GM19452 (cell line): ENCODE data around the gene TRIM49D2.
"Not testable (repeated sequence)": the region's sequence is repeated elsewhere in the genome, so short reads cannot be mapped to it uniquely, and the experiment has no call there.

Experiments
- ATAC-seq: cut with Tn5 transposase; IDR thresholded peaks from one replicate; pipeline ENCODE4 v1.9.1; 2021; ENCODE audit not compliant: unreplicated experiment

TRIM49D2 gene

DNA sequence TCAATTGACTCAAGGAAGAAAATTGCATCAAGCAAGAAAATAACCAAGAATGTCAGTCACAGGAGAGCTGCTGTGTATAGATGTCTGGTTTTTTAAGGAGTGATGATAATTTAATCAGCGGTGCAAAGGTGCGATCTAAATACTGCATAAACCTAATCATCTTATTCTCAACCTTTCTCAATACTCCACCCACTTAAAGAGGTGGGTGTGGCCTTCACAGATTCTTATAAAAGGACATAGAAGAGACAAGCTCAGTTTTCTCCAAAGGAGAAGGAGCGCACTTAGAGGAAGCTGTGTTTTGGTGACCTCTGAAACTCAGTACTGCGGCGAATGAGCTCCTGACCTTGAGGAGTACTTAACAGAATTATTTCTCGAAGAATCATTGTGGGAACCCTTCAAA lies at the start of gene TRIM49D2:
Gene TRIM49D2 (plus strand): TSS at position 301 of the 400 bp plus-strand sequence. CDS start 2,698 bp downstream, outside the sequence.
- not testable (repeated sequence) for ATAC-seq

DNA sequence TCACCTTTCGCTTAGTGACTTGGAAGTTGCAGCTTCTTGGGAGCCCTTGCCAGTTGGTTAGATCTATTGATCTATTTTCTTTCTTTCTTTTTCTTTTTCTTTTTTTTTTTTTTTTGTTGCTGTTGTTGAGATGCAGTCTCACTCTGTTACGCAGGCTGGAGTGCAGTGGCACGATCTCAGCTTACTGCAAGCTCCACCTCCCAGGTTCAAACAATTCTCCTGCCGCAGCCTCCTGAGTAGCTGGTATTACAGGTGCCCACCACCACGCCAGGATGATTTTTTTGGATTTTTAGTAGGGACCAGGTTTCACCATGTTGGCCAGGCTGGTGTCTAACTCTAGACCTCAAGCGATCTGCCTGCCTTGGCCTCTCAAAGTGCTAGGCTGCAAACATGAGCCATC lies 46.4 kb upstream of the TRIM49D2 start:
- ATAC-seq = not testable (repeated sequence)

GRCh38 chr11:89893245-89893644 lies 30.6 kb upstream of the TRIM49D2 start:
- not testable (repeated sequence) for ATAC-seq

GRCh38 chr11:89900809-89901208 lies 23.1 kb upstream of the TRIM49D2 start:
- ATAC-seq = not testable (repeated sequence)

DNA sequence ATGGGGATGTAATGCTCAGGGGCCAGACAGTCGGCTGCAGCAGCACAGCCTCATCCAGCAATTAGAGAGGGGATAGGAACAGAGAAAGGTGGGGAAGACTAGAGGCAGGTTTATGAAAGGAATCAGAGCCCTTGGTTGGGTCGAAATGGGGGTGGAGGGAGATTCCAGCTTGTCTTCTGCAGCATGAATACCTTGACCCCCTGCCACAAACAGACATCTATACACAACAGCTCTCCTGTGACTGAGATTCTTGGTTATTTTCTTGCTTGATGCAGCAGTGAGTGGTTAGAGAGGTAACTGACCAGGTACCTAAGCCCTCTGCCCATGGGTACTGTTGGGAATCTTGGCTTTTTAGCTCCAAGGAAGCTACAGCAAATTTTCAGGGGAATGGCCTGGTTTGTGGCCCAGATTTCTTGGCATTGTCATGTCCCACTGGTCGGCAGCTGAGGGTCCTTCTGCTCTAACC lies 1.6 kb upstream of the TRIM49D2 start, which contains the start of gene TRIM49D1:
Gene TRIM49D1 (minus strand): TSS at position 51 of the 466 bp plus-strand sequence. CDS start 4,535 bp downstream, outside the sequence.
- no peak for ATAC-seq

DNA sequence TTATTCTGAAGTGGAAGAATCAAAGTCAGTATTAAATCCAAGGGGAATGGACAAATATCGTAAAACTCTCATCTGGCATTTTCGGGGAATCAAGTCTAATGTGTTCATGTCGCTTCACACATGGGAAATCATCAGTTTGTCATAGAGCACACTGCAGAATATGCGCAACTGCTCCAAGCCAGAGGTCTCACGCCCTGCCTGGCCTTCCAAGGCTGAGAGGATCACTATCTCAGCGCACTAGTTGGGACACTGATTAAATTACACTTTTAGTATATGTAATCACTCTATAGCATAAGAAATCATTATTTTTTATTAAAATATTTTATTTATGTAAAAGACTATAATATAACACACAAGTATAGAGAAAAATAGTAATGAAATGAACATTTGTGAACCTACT lies 37.0 kb downstream of the TRIM49D2 start:
- ATAC-seq = not testable (repeated sequence)

DNA sequence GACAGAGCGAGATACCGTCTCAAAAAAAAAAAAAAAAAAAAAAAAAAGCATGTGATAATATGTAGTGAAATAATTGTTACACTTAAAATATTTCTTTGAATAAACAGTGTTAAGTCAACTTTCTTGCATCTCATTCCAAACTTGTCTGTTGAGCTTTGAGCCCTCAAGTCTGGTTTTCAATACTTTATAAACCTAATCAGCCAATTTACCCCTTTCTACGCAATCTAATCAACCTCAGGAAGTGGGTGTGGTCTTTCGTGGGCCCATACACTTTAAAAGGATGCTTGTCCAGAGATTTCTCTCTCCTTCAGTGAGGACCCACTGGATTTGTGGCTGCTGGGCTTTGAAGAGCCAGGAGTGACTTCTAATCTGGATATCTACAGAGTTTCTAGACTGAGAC lies 41.9 kb downstream of the TRIM49D2 start, which contains the start of gene TRIM64:
Gene TRIM64 (plus strand): TSS at position 301 of the 400 bp plus-strand sequence. CDS start 2,467 bp downstream, outside the sequence.
- not testable (repeated sequence) for ATAC-seq
